CD4-positive, alpha-beta memory T cell (primary cell): ENCODE measurements around the gene RPS25. TPM values are rescaled to one million over a fixed set of nuclear protein-coding genes. Genes with fewer than 3 reads are reported as not detected.

Experiments
- CTCF ChIA-PET: fragments of 350-600 bp; sonication (Branson Sonifier 250); formaldehyde crosslinking; loops from one replicate; lab custom pipeline; 2021; ENCODE audit warnings: inconsistent platforms; ENCODE audit not compliant: partially characterized antibody; lab: Charles Lee
- POLR2A ChIA-PET: fragments of 350-600 bp; sonication (Branson Sonifier 250); formaldehyde crosslinking; loops from one replicate; lab custom pipeline; 2021; ENCODE audit not compliant: partially characterized antibody; lab: Charles Lee
- DNase-seq, 5 donors: peaks; one replicate each; pipeline versions ENCODE4 v3.0.0 to v3.0.0-alpha.2; 2020 to 2022; ENCODE audit warnings: mixed read lengths in 1 of 5
- H3K27ac ChIP-seq: one replicate; pipeline ENCODE4 v1.7.0; 2013; ENCODE audit warnings: low read depth, low read length
- H3K27me3 ChIP-seq: 2 replicates; pipeline ENCODE4 v1.7.0; 2013; ENCODE audit warnings: mild to moderate bottlenecking, low read length, moderate library complexity; ENCODE audit not compliant: insufficient read depth
- H3K36me3 ChIP-seq: 2 replicates; pipeline ENCODE4 v1.7.0; 2013; ENCODE audit warnings: mild to moderate bottlenecking, low read length, moderate library complexity; ENCODE audit not compliant: insufficient read depth
- H3K4me1 ChIP-seq: 2 replicates; pipeline ENCODE4 v1.7.0; 2013; ENCODE audit warnings: mild to moderate bottlenecking, low read length, moderate library complexity; ENCODE audit not compliant: insufficient read depth
- H3K4me3 ChIP-seq, 2 donors: one replicate each; pipeline ENCODE4 v1.7.0; 2013; ENCODE audit warnings: low read length in 2 of 2, mild to moderate bottlenecking in 1 of 2
- H3K9me3 ChIP-seq, 2 donors: one replicate each; pipeline ENCODE4 v1.7.0; 2013; ENCODE audit warnings: low read length in 2 of 2, control low read depth in 1 of 2; ENCODE audit not compliant: control insufficient read depth in 1 of 2
- H3K27ac Mint-ChIP-seq, 7 donors: one replicate each; pipeline ENCODE4 v1.8.0; 2020 to 2021; ENCODE audit warnings: mixed read lengths in 7 of 7, mild to moderate bottlenecking in 6 of 7, inconsistent platforms in 3 of 7, moderate library complexity in 3 of 7
- H3K27me3 Mint-ChIP-seq, 2 donors: one replicate each; pipeline ENCODE4 v1.8.0; 2020 to 2021; ENCODE audit warnings: mixed read lengths in 2 of 2
- H3K36me3 Mint-ChIP-seq, 2 donors: one replicate each; pipeline ENCODE4 v1.8.0; 2020 to 2021; ENCODE audit warnings: mixed read lengths in 2 of 2, inconsistent platforms in 1 of 2, mild to moderate bottlenecking in 1 of 2
- H3K4me1 Mint-ChIP-seq, 4 donors: one replicate each; pipeline ENCODE4 v1.8.0; 2020 to 2021; ENCODE audit warnings: mixed read lengths in 4 of 4, mild to moderate bottlenecking in 1 of 4
- H3K4me3 Mint-ChIP-seq, 8 donors: one replicate each; pipeline ENCODE4 v1.8.0; 2020 to 2021; ENCODE audit warnings: mixed read lengths in 8 of 8, mild to moderate bottlenecking in 7 of 8, moderate library complexity in 6 of 8, inconsistent platforms in 3 of 8
- H3K9me3 Mint-ChIP-seq, 8 donors: one replicate each; pipeline ENCODE4 v1.8.0; 2020 to 2021; ENCODE audit warnings: mixed read lengths in 8 of 8, mild to moderate bottlenecking in 5 of 8, inconsistent platforms in 3 of 8, moderate library complexity in 1 of 8
- intact Hi-C: fragments of 100-400 bp; cut with micrococcal nuclease; formaldehyde crosslinking; loops from one replicate; pipeline ENCODE4 v1.15.1; 2023
- polyA plus RNA-seq, 2 donors: library from polyadenylated mRNA; unstranded; fragments of 300-500 nt; fragmentation: Illumina TruSeq; gene quantifications; one replicate each; pipeline ENCODE4 v1.2.3, GENCODE V29; 2021
- total RNA-seq, 2 experiments: library from RNA; stranded (reverse); gene quantifications; one replicate each; pipeline ENCODE4 v1.2.3, GENCODE V29; 2021

Gene RPS25
- total and polyA plus RNA-seq, 4 experiments from 2014 or later = 2,545 to 5,786 (median 3,691) TPM

DNA sequence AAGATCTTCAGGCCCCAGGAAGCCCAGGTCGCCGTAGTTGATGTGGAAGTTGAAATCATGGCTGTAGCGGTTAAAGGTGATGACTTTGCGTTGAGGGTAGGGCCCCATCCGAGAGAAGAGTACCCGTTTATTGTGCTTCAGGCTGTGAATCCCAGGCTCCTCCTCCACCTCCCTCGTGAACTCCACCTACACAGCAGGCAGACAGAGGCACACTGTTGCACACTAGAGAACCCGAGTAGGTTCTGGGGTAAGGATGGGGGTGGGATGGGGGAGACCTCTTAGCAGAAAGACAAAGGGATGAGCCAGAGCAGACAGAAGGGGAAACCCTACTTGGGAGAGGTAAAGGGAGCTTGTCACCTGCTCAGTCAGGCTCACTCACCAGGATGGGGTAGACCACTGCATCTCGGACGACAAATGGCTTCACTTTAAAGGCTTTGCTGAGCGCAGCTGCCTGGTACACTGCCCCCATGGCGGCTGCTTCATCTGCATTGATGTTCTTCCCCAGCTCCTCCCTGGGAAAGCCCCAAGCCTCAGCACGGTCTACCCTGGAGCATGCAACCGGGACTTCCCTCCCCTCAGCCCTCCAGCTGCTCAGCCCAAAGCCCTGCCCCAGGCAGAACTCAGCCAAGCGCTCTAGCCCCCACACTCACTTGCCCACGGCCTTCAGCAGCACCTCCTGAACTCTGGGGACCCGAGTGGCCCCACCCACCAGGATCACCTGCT lies 33.5 kb upstream of the RPS25 start:
- peak overlapping the region in 2 of 8 donors; percentile 15 to 39 for H3K4me3 Mint-ChIP-seq
- intact Hi-C loops = no loop called here

GRCh38 chr11:119049081-119049480 lies 30.9 kb upstream of the RPS25 start:
- Mint-ChIP-seq H3K9me3 (peaks cover 0 to 2% (median 0%) of the 10 kb centered on the region in 8 donors), H3K36me3 (peaks cover 52 to 83% of the 10 kb centered on the region in 2 donors), H3K4me1 (peaks cover 9 to 33% (median 20%) of the 10 kb centered on the region in 4 donors), H3K27ac (peak overlapping the region in 1 of 7 donors; percentile 23), H3K4me3 (no peak overlapping the region), H3K27me3 (no peaks in the 10 kb centered on the region)
- peaks cover 78% of the 10 kb centered on the region for H3K36me3 ChIP-seq
- DNase-seq = no peak
- H3K4me1 ChIP-seq = peaks cover 6% of the 10 kb centered on the region
- CTCF ChIA-PET = interaction anchor here (1.2 kb wide), 1 partner anchor 72 kb away, joined by 3 read pairs; the partner anchor contains the start of gene HINFP
- no peaks in the 10 kb centered on the region for H3K27me3 ChIP-seq
- no peak overlapping the region for H3K4me3 ChIP-seq
- no peak overlapping the region for H3K27ac ChIP-seq
- no peaks in the 10 kb centered on the region for H3K9me3 ChIP-seq
- POLR2A ChIA-PET = no interaction called here
- intact Hi-C loops = no loop called here

More for the DNA sequence above, 33.5 kb upstream of the RPS25 start:
- H3K27ac ChIP-seq = peak overlapping the region; percentile 6
- Mint-ChIP-seq H3K36me3 (peaks cover 66 to 87% of the 10 kb centered on the region in 2 donors), H3K27ac (peak overlapping the region in 5 of 7 donors; percentile 13 to 73 (median 70)), H3K4me1 (peaks cover 20 to 55% (median 33%) of the 10 kb centered on the region in 4 donors), H3K9me3 (no peaks in the 10 kb centered on the region), H3K27me3 (no peaks in the 10 kb centered on the region)
- POLR2A ChIA-PET = interaction anchor here (0.6 to 1.2 kb wide), 5 partner anchors 8 to 54 kb away, joined by 3 to 4 read pairs (median 3); partner anchors contain the start of genes CENATAC, HMBS and VPS11
- CTCF ChIA-PET = interaction anchor here (1.2 kb wide), 1 partner anchor 118 kb away, joined by 3 read pairs; no protein-coding TSS in a partner anchor
- H3K4me3 ChIP-seq = no peak overlapping the region
- peak in 3 of 5 donors; percentile 6 to 66 (median 22) for DNase-seq
- no peaks in the 10 kb centered on the region for H3K27me3 ChIP-seq
- peaks cover 18% of the 10 kb centered on the region for H3K4me1 ChIP-seq
- peaks cover 79% of the 10 kb centered on the region for H3K36me3 ChIP-seq
- H3K9me3 ChIP-seq = no peaks in the 10 kb centered on the region

DNA sequence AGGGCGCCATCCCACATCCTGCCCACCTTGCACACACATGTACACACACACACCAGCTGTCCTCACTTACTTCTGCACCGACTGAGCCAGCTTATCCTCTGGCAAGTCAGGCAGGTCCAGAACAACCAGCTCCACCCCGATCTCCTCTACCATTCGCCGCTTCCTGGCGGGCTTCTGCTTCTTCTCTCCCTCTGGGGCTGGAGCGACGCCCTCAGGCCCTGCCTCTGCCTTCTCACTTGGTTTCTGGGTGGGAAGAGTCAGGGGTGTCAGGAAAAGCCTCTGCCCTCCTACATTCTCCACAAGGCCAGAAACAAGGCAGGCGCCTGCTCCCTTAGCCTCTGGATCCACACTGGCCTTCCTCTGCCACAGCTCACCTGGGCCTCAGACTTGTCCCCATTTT lies 30.5 kb upstream of the RPS25 start:
- peak overlapping the region in 1 of 7 donors; percentile 42 for H3K27ac Mint-ChIP-seq
- H3K4me3 Mint-ChIP-seq = no peak overlapping the region
- Histone ChIP-seq H3K4me3 (no peak overlapping the region), H3K27ac (no peak overlapping the region), H3K9me3 (no peaks in the 10 kb centered on the region), H3K36me3 (peaks cover 73% of the 10 kb centered on the region), H3K4me1 (peaks cover 6% of the 10 kb centered on the region), H3K27me3 (no peaks in the 10 kb centered on the region)
- peaks cover 48 to 79% of the 10 kb centered on the region in 2 donors for H3K36me3 Mint-ChIP-seq
- peaks cover 9 to 29% (median 17%) of the 10 kb centered on the region in 4 donors for H3K4me1 Mint-ChIP-seq
- DNase-seq = no peak
- ChIA-PET POLR2A (interaction anchor here (0.5 to 1.1 kb wide), 3 partner anchors 8 to 148 kb away, joined by 3 to 5 read pairs (median 3); no protein-coding TSS in a partner anchor), CTCF (interaction anchor here (1.2 kb wide), 1 partner anchor 73 kb away, joined by 3 read pairs; the partner anchor contains the start of gene HINFP)
- no peaks in the 10 kb centered on the region for H3K27me3 Mint-ChIP-seq
- intact Hi-C loops = no loop called here
- peaks cover 0 to 2% (median 0%) of the 10 kb centered on the region in 8 donors for H3K9me3 Mint-ChIP-seq

DNA sequence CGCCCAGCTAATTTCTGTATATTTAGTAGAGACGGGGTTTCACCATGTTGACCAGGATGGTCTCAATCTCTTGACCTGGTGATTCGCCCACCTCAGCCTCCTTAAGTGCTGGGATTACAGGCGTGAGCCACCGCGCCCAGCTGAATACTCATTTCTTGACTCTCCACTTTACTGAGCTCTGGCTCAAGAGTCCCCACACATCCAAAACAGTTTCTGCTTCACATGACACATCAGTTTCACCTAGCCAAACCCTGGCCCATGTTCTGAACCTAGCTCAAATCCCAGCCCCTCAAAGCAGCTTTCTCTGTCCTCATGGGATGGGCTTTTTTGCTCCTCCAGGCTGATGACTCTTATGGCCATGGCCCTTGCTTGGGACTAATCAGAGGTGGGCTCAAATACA lies 29.1 kb upstream of the RPS25 start:
- Histone ChIP-seq H3K36me3 (peaks cover 59% of the 10 kb centered on the region), H3K27me3 (no peaks in the 10 kb centered on the region), H3K4me3 (no peak overlapping the region), H3K27ac (no peak overlapping the region), H3K4me1 (peaks cover 2% of the 10 kb centered on the region), H3K9me3 (no peaks in the 10 kb centered on the region)
- peaks cover 37 to 66% of the 10 kb centered on the region in 2 donors for H3K36me3 Mint-ChIP-seq
- DNase-seq = no peak
- ChIA-PET CTCF (interaction anchor here (0.7 to 1.0 kb wide), 3 partner anchors 9 to 43 kb away, joined by 3 read pairs; partner anchors contain the start of gene HYOU1), POLR2A (interaction anchor here (1.1 to 1.5 kb wide), 3 partner anchors 10 to 149 kb away, joined by 3 to 7 read pairs (median 3); partner anchors contain the start of genes CENATAC and HYOU1)
- intact Hi-C loops = no loop called here
- no peaks in the 10 kb centered on the region for H3K27me3 Mint-ChIP-seq
- H3K4me1 Mint-ChIP-seq = peaks cover 3 to 18% (median 9%) of the 10 kb centered on the region in 4 donors
- peak overlapping the region in 1 of 7 donors; percentile 50 for H3K27ac Mint-ChIP-seq
- peaks cover 0 to 2% (median 0%) of the 10 kb centered on the region in 8 donors for H3K9me3 Mint-ChIP-seq
- no peak overlapping the region for H3K4me3 Mint-ChIP-seq

DNA sequence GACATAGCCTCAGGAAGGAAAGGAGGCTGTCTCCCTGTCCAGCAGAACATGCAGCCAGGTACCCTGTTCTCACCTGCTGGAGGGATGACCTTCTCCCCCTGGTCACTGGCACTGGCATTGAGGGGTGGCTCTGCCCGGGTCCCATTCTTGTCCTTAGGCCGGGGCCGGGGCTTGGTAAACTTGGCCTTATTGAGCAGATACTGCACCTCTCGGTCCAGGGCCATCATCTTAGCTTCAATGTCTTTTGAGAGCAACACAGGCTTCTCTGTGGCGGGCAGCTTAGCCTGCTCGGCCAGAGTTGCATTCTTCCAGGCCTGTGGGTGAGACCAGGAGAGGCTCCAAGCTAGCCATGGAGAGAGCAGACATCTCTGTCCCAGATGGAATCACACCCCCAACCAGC lies 28.3 kb upstream of the RPS25 start:
- H3K4me1 Mint-ChIP-seq = peaks cover 3 to 11% (median 5%) of the 10 kb centered on the region in 4 donors
- H3K4me3 ChIP-seq = no peak overlapping the region
- POLR2A ChIA-PET = interaction anchor here (1.5 kb wide), 1 partner anchor 10 kb away, joined by 7 read pairs; the partner anchor contains the start of gene HYOU1
- CTCF ChIA-PET = interaction anchor here (1.0 kb wide), 1 partner anchor 10 kb away, joined by 3 read pairs; the partner anchor contains the start of gene HYOU1
- peaks cover 32 to 59% of the 10 kb centered on the region in 2 donors for H3K36me3 Mint-ChIP-seq
- intact Hi-C loops = no loop called here
- peaks cover 52% of the 10 kb centered on the region for H3K36me3 ChIP-seq
- no peaks in the 10 kb centered on the region for H3K4me1 ChIP-seq
- H3K9me3 Mint-ChIP-seq = peaks cover 0 to 3% (median 0%) of the 10 kb centered on the region in 8 donors
- peak overlapping the region in 1 of 7 donors; percentile 53 for H3K27ac Mint-ChIP-seq
- H3K9me3 ChIP-seq = no peaks in the 10 kb centered on the region
- H3K27me3 Mint-ChIP-seq = peaks cover 0 to 2% of the 10 kb centered on the region in 2 donors
- H3K4me3 Mint-ChIP-seq = no peak overlapping the region
- no peak overlapping the region for H3K27ac ChIP-seq
- DNase-seq = no peak
- no peaks in the 10 kb centered on the region for H3K27me3 ChIP-seq

DNA sequence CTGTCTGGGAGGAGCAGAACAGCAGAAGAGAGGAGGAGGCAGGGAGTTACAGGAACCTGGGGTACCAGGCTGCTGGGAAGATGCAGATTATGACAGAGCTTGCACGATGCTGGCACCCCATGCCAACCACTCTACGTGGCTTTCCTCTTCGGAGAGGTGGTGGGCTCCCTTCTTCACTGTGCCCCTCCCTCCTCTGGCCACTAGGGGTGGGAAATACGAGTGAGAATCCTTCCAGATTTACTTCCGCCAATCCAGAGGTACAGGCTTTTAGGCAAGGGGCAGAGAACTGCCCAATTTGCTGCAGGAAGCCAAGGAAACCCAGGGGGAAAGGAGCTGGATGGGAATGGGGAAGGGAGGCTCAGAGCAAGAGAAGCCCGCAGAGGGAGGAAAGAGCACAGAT lies 26.6 kb upstream of the RPS25 start:
- Histone ChIP-seq H3K36me3 (peaks cover 42% of the 10 kb centered on the region), H3K4me3 (no peak overlapping the region), H3K4me1 (no peaks in the 10 kb centered on the region), H3K27ac (no peak overlapping the region), H3K27me3 (no peaks in the 10 kb centered on the region), H3K9me3 (no peaks in the 10 kb centered on the region)
- intact Hi-C loops = no loop called here
- ChIA-PET CTCF (no interaction called here), POLR2A (interaction anchor here (0.7 to 3.0 kb wide), 2 partner anchors 12 to 23 kb away, joined by 3 to 9 read pairs; partner anchors contain the start of genes HYOU1 and VPS11)
- peaks cover 0 to 2% of the 10 kb centered on the region in 2 donors for H3K27me3 Mint-ChIP-seq
- peaks cover 20 to 45% of the 10 kb centered on the region in 2 donors for H3K36me3 Mint-ChIP-seq
- no peak for DNase-seq
- peaks cover 0 to 3% (median 0%) of the 10 kb centered on the region in 8 donors for H3K9me3 Mint-ChIP-seq
- H3K27ac Mint-ChIP-seq = peak overlapping the region in 2 of 7 donors; percentile 36 to 86
- H3K4me1 Mint-ChIP-seq = peaks cover 0 to 5% (median 2%) of the 10 kb centered on the region in 4 donors
- H3K4me3 Mint-ChIP-seq = no peak overlapping the region
